Esophagus squamous epithelium (tissue), 5 donors: Measurements from ENCODE around the gene DDAH2. TPM values are rescaled to one million over a fixed set of nuclear protein-coding genes. Genes with fewer than 3 reads are reported as not detected.
A peak's percentile ranks its signal among the peaks of the same experiment; 100 is the strongest.

Source experiments
- DNase-seq: peaks from one replicate; lab custom pipeline; 2025; lab: John Stamatoyannopoulos, UW
- H3K27ac ChIP-seq, 4 donors: fragments of 200-600 bp; sonication (generic); one replicate each; pipeline ENCODE4 v1.5.1; 2016 to 2019; ENCODE audit warnings: mild to moderate bottlenecking in 1 of 4
- H3K27me3 ChIP-seq, 4 donors: fragments of 200-600 bp; sonication (generic); 1 replicate in 3 of 4; 2 replicates in 1 of 4; pipeline versions ENCODE4 v1.5.1 to v1.6.0; 2017 to 2021; ENCODE audit warnings: antibody characterized with exemption in 1 of 4
- H3K36me3 ChIP-seq, 3 donors: fragments of 200-600 bp; sonication (generic); one replicate each; pipeline ENCODE4 v1.5.1; 2016 to 2019
- H3K4me1 ChIP-seq, 3 donors: fragments of 200-600 bp; sonication (generic); one replicate each; pipeline ENCODE4 v1.5.1; 2017 to 2019
- H3K4me3 ChIP-seq, 4 donors: fragments of 200-600 bp; sonication (generic); 1 replicate in 3 of 4; 2 replicates in 1 of 4; pipeline ENCODE4 v1.5.1; 2016 to 2019; ENCODE audit warnings: mild to moderate bottlenecking in 2 of 4, moderate library complexity in 1 of 4
- H3K9me3 ChIP-seq, 3 donors: fragments of 200-600 bp; sonication (generic); one replicate each; pipeline ENCODE4 v1.5.1; 2016 to 2019
- CTCF ChIP-seq, 6 experiments: fragments of 450-650 bp in 4 of 6; fragments of 200-600 bp in 2 of 6; sonication (generic) in 2 of 6; IDR thresholded peaks; one replicate each; pipeline ENCODE4 v1.5.1; 2016 to 2019; ENCODE audit warnings: antibody characterized with exemption in 6 of 6, mild to moderate bottlenecking in 4 of 6, moderate library complexity in 4 of 6
- POLR2A ChIP-seq, 4 donors: fragments of 450-650 bp; IDR thresholded peaks; one replicate each; pipeline ENCODE4 v1.6.1; 2017; ENCODE audit warnings: antibody characterized with exemption in 4 of 4, mild to moderate bottlenecking in 4 of 4, moderate library complexity in 3 of 4
- WGBS, 2 donors: methylation state at CpG; one replicate each; pipeline ENCODE4 v1.1.5; 2018; 5-methylcytosine and 5-hydroxymethylcytosine counted together
- intact Hi-C: fragments of 100-400 bp; cut with DNase I; formaldehyde crosslinking; loops from one replicate; pipeline ENCODE4 v1.15.0; 2022
- total RNA-seq, 4 donors: library from RNA; depleted of rRNA; stranded (reverse); fragments of >200 nt; gene quantifications; one replicate each; pipeline ENCODE4 v1.1.0, GENCODE V29; 2016
- donor health status: DM: yes; HTN: yes; CAD: no.

Gene DDAH2
- total RNA-seq, 4 donors from 2014 or later = 16.4 to 59.3 (median 28.2) TPM

- peak overlapping the region; percentile 45 to 73 (median 64) for H3K27ac ChIP-seq
- intact Hi-C loops = no loop called here
- peak overlapping the region in 1 of 4 donors; percentile 45 for H3K4me3 ChIP-seq
- no peaks in the 10 kb centered on the region for H3K27me3 ChIP-seq
- peaks cover 13 to 38% (median 26%) of the 10 kb centered on the region in 3 donors for H3K36me3 ChIP-seq
- 34 to 41% methylated on average over 7 to 11 of the region's 14 CpGs for WGBS, 2 donors
- DNase-seq = no peak
- peaks cover 13 to 32% (median 14%) of the 10 kb centered on the region in 3 donors for H3K4me1 ChIP-seq
- no peaks in the 10 kb centered on the region for H3K9me3 ChIP-seq
- TF ChIP-seq CTCF (IDR thresholded peaks at IDR 0.05) = no peak
- TF ChIP-seq POLR2A (IDR thresholded peaks at IDR 0.05) = no peak
These were observed 47.4 kb upstream of the DDAH2 start for GRCh38 chr6:31776485-31776988.

- peak overlapping the region in 1 of 4 donors; percentile 36 for H3K27ac ChIP-seq
- TF ChIP-seq CTCF (IDR thresholded peaks at IDR 0.05) (no peak), POLR2A (IDR thresholded peaks at IDR 0.05) (no peak)
- H3K27me3 ChIP-seq = no peaks in the 10 kb centered on the region
- peaks cover 13 to 32% (median 22%) of the 10 kb centered on the region in 3 donors for H3K36me3 ChIP-seq
- intact Hi-C loops = no loop called here
- peaks cover 13 to 32% (median 14%) of the 10 kb centered on the region in 3 donors for H3K4me1 ChIP-seq
- 84 to 96% methylated on average over 5 to 13 of the region's 32 CpGs for WGBS, 2 donors
- DNase-seq = no peak
- no peak overlapping the region for H3K4me3 ChIP-seq
- H3K9me3 ChIP-seq = no peaks in the 10 kb centered on the region
These were observed 46.8 kb upstream of the DDAH2 start for GRCh38 chr6:31775633-31776484.

GRCh38 chr6:31775184-31775583 lies 46.1 kb upstream of the DDAH2 start:
- intact Hi-C loops = no loop called here
- peaks cover 13 to 37% (median 14%) of the 10 kb centered on the region in 3 donors for H3K4me1 ChIP-seq
- TF ChIP-seq POLR2A (IDR thresholded peaks at IDR 0.05) = no peak
- peak in 3 of 6 experiments; percentile 6 to 41 (median 17) for TF ChIP-seq CTCF (IDR thresholded peaks at IDR 0.05)
- H3K9me3 ChIP-seq = no peaks in the 10 kb centered on the region
- WGBS, 2 donors = 52 to 69% methylated on average over 2 of the region's 4 CpGs
- no peaks in the 10 kb centered on the region for H3K27me3 ChIP-seq
- H3K27ac ChIP-seq = peak overlapping the region in 1 of 4 donors; percentile 36
- no peak overlapping the region for H3K4me3 ChIP-seq
- peaks cover 10 to 25% (median 15%) of the 10 kb centered on the region in 3 donors for H3K36me3 ChIP-seq
- DNase-seq = no peak

- Histone ChIP-seq H3K27ac (no peak overlapping the region), H3K9me3 (no peaks in the 10 kb centered on the region), H3K36me3 (no peaks in the 10 kb centered on the region), H3K27me3 (no peaks in the 10 kb centered on the region), H3K4me3 (no peak overlapping the region), H3K4me1 (peaks cover 8 to 36% (median 13%) of the 10 kb centered on the region in 3 donors)
- WGBS, 2 donors = 62 to 67% methylated on average over 4 of the region's 4 CpGs
- intact Hi-C loops = no loop called here
- DNase-seq = no peak
- TF ChIP-seq POLR2A (IDR thresholded peaks at IDR 0.05) = no peak
- TF ChIP-seq CTCF (IDR thresholded peaks at IDR 0.05) = no peak
These were observed 42.9 kb upstream of the DDAH2 start for GRCh38 chr6:31771992-31772358.

- 75 to 85% methylated on average over 2 of the region's 2 CpGs for WGBS, 2 donors
These were observed 41.8 kb upstream of the DDAH2 start for GRCh38 chr6:31770860-31771259.

More at GRCh38 chr6:31770860-31771259, 41.8 kb upstream of the DDAH2 start:
- intact Hi-C loops = no loop called here
- DNase-seq = no peak
- no peaks in the 10 kb centered on the region for H3K9me3 ChIP-seq
- H3K36me3 ChIP-seq = no peaks in the 10 kb centered on the region
- TF ChIP-seq POLR2A (IDR thresholded peaks at IDR 0.05) (no peak), CTCF (IDR thresholded peaks at IDR 0.05) (no peak)
- H3K4me3 ChIP-seq = no peak overlapping the region
- no peaks in the 10 kb centered on the region for H3K27me3 ChIP-seq
- H3K27ac ChIP-seq = no peak overlapping the region
- H3K4me1 ChIP-seq = peaks cover 0 to 32% (median 3%) of the 10 kb centered on the region in 3 donors
